ENCODE measurements around the gene HCCS.

GRCh38 chrX:11100281-11101035 is 10.7 kb upstream of the HCCS start:
- TF ChIP-seq CTCF (IDR thresholded peaks at IDR 0.05; ENCODE audit: extremely low read depth in 1 of 2, insufficient read depth in 1 of 2, low read depth in 1 of 2, low read length in 2 of 2) (peak; percentile 28 to 45), GATA2 (IDR thresholded peaks at IDR 0.05; ENCODE audit: insufficient read depth, insufficient read length, low read depth, low read length) (no peak), POLR2A (IDR thresholded peaks at IDR 0.05; ENCODE audit: low read depth, low read length) (no peak), EZH2 (IDR thresholded peaks at IDR 0.05; ENCODE audit: borderline replicate concordance, low read depth, low read length, severe bottlenecking) (no peak), POLR2AphosphoS5 (IDR thresholded peaks at IDR 0.05; ENCODE audit: insufficient read depth, low read depth, low read length) (no peak)
- TF ChIP-seq, protein P1, sequence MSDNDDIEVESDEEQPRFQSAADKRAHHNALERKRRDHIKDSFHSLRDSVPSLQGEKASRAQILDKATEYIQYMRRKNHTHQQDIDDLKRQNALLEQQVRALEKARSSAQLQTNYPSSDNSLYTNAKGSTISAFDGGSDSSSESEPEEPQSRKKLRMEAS (IDR thresholded peaks at IDR 0.05; ENCODE audit: insufficient read depth, insufficient read length): no peak

Measured in endothelial cell of umbilical vein (primary cell).